Erythroblast (primary cell): ENCODE data around the gene RIMBP2.

Experiments
- GATA1 ChIP-seq: IDR thresholded peaks from 2 replicates; pipeline ENCODE4 v1.6.1; 2011; ENCODE audit warnings: low read depth, mild to moderate bottlenecking, control low read depth, low read length, moderate library complexity
- POLR2A ChIP-seq: IDR thresholded peaks from 2 replicates; pipeline ENCODE4 v1.6.1; 2011; ENCODE audit warnings: mild to moderate bottlenecking, low read length

GRCh38 chr12:130484221-130484620, 231.9 kb downstream of the RIMBP2 start:
- TF ChIP-seq POLR2A (no peak), GATA1 (no peak)
